Fibroblast of skin of scalp (primary cell): Measurements from ENCODE around the gene DPPA3.
"Not testable (repeated sequence)": the region's sequence is repeated elsewhere in the genome, so short reads cannot be mapped to it uniquely, and the experiment has no call there.

Experiments used
- DNase-seq: peaks from one replicate; pipeline ENCODE4 v3.0.0-alpha.2; 2013

The DPPA3 gene

DNA sequence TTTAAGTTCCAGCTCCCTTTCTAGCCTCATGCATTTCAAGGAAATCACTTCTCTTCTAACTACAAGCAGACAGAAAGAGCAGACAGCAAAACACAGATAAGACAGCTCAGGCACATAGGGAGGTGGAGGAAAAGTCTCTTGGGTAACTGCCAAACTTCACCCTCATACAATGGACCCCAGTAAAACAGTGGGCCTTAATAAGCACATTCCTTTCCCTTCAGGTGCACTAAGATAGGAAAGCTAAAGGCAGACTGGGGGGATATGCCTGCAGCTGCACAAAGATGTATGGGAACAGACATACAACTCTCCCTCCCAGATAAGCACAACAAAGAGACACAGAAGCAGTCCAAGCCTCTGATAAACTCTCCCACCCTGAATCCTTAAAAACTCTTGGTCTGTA lies 19.8 kb downstream of the DPPA3 start:
- DNase-seq, result not testable (repeated sequence)

- no peak for DNase-seq
Measured at GRCh38 chr12:7731486-7731885, 20.3 kb downstream of the DPPA3 start.

DNA sequence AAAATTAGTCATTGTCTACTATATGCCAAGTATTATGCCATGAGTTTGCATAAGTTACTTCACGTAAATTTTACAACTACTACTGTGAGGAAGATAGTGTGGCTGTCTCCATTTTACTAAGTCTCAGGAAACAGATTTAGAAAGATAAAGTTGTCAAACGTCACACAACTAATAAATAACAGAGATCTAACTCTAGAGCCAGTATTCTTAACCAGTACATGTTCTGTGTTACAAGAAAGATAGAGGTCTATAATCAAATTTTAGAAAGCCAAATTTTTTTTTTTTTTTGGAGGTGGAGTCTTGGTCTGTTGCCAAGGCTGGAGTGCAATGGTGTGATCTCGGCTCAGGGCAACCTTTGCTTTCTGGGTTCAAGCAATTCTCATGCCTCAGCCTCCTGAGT lies 21.8 kb downstream of the DPPA3 start:
- no peak for DNase-seq

- no peak for DNase-seq
Measured at GRCh38 chr12:7747246-7747645, 36.0 kb downstream of the DPPA3 start, which contains the start of gene CLEC4C. TSS of gene CLEC4C (minus strand) at chr12:7747375. CDS start at chr12:7747348, 27 bp downstream.

- DNase-seq, result no peak
Measured at GRCh38 chr12:7748852-7749251, 37.6 kb downstream of the DPPA3 start.

- no peak for DNase-seq
Measured at GRCh38 chr12:7749442-7749841, 38.2 kb downstream of the DPPA3 start.

DNA sequence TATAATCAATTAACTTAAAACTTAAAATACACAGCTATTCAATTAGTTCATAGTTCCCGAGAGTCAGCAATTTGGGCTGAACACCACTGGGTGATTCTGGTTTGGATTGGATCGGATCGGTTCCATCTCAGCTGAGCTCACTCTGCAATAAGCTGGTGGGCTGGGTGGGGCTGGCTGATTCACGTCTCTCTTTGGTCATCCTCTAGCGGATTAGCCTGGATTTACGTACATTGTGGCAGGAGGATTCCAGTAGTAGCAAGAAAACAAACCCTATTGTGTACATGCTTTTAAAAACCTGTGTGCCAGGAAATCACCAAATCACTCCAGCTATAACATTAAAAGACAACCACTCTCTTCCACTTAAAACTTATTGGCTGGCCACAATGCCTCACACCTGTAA lies 39.1 kb downstream of the DPPA3 start:
- DNase-seq, result no peak

- no peak for DNase-seq
Measured at GRCh38 chr12:7751394-7751793, 40.2 kb downstream of the DPPA3 start.

- DNase-seq, result not testable (repeated sequence)
Measured at GRCh38 chr12:7751941-7752922, 41.0 kb downstream of the DPPA3 start.

DNA sequence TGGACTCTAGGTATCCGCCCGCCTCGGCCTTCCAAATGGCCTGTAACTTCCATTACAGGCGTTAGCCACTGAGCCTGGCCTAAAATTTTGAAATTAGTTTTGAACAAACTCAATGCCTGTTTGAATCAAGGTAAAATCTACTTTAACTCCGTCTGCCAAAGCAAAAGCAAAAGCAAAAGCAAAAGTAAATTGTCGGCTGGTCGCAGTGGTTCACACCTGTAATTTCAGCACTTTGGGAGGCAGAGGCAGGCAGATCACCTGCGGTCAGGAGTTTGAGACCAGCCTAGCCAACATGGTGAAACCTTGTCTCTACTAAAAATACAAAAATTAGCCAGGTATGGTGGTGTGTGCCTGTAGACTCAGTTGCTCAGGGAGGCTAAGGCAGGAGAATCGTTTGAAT lies 44.4 kb downstream of the DPPA3 start:
- DNase-seq, result not testable (repeated sequence)

- DNase-seq, result no peak
Measured at GRCh38 chr12:7756993-7757392, 45.8 kb downstream of the DPPA3 start.

- DNase-seq, result no peak
Measured at GRCh38 chr12:7758766-7759140, 47.5 kb downstream of the DPPA3 start.
